ENCODE data around the gene CXCL12.

CXCL12 gene

GRCh38 chr10:44399659-44400451 lies 15.0 kb upstream of the CXCL12 start:
- no peak for DNase-seq (ENCODE audit: low spot score)

- DNase-seq (ENCODE audit: low spot score), result no peak
Observed at GRCh38 chr10:44398747-44399658, 14.1 kb upstream of the CXCL12 start.

GRCh38 chr10:44398271-44398670 lies 13.4 kb upstream of the CXCL12 start:
- no peak for DNase-seq (ENCODE audit: low spot score)

GRCh38 chr10:44397476-44398225 lies 12.8 kb upstream of the CXCL12 start:
- DNase-seq (ENCODE audit: low spot score), result no peak

GRCh38 chr10:44396671-44397191 lies 11.8 kb upstream of the CXCL12 start:
- no peak for DNase-seq (ENCODE audit: low spot score)

GRCh38 chr10:44395902-44396670 lies 11.2 kb upstream of the CXCL12 start:
- DNase-seq (ENCODE audit: low spot score), result no peak

- no peak for DNase-seq (ENCODE audit: low spot score)
Observed at GRCh38 chr10:44395396-44395795, 10.5 kb upstream of the CXCL12 start.

GRCh38 chr10:44394696-44395381 lies 9.9 kb upstream of the CXCL12 start:
- no peak for DNase-seq (ENCODE audit: low spot score)

- DNase-seq (ENCODE audit: low spot score), result no peak
Observed at GRCh38 chr10:44393834-44394547, 9.1 kb upstream of the CXCL12 start.

GRCh38 chr10:44393051-44393630 lies 8.2 kb upstream of the CXCL12 start:
- DNase-seq (ENCODE audit: low spot score), result peak; percentile 23

GRCh38 chr10:44392420-44392819 lies 7.5 kb upstream of the CXCL12 start:
- no peak for DNase-seq (ENCODE audit: low spot score)

- DNase-seq (ENCODE audit: low spot score), result no peak
Observed at GRCh38 chr10:44391981-44392380, 7.1 kb upstream of the CXCL12 start.

- DNase-seq (ENCODE audit: low spot score), result no peak
Observed at GRCh38 chr10:44390585-44391072, 5.7 kb upstream of the CXCL12 start.

- DNase-seq (ENCODE audit: low spot score), result no peak
Observed at GRCh38 chr10:44389556-44389955, 4.7 kb upstream of the CXCL12 start.

- DNase-seq (ENCODE audit: low spot score), result no peak
Observed at GRCh38 chr10:44389150-44389549, 4.3 kb upstream of the CXCL12 start.

GRCh38 chr10:44388641-44389040 lies 3.7 kb upstream of the CXCL12 start:
- no peak for DNase-seq (ENCODE audit: low spot score)

- DNase-seq (ENCODE audit: low spot score), result no peak
Observed at GRCh38 chr10:44387853-44388251, 3.0 kb upstream of the CXCL12 start.

- DNase-seq (ENCODE audit: low spot score), result peak; percentile 54
Observed at GRCh38 chr10:44386546-44387052, 1.7 kb upstream of the CXCL12 start.

GRCh38 chr10:44385696-44386441 lies 972 bp upstream of the CXCL12 start:
- DNase-seq (ENCODE audit: low spot score), result no peak

Data from LoVo (cell line).